ENCODE results near the gene SIGLEC14. TPM values are rescaled to one million over a fixed set of nuclear protein-coding genes. Genes with fewer than 3 reads are reported as not detected.

SIGLEC14 gene
- polyA plus RNA-seq, 1 of the 3 experiments (the other 2 are of a cell fraction) = 0.03 TPM

- no peak for TF ChIP-seq USF2 (IDR thresholded peaks at IDR 0.05; ENCODE audit: borderline replicate concordance, low read depth, low read length)
Observed at GRCh38 chr19:51694318-51695085, 47.9 kb upstream of the SIGLEC14 start (continued).

GRCh38 chr19:51693819-51694218 is 47.2 kb upstream of the SIGLEC14 start:
- H3K36me3 ChIP-seq (replicated peaks in 1 of 2; ENCODE audit: control insufficient read depth in 1 of 2, insufficient read depth in 2 of 2, low read length in 1 of 2) = peaks cover 29 to 43% of the 10 kb centered on the region in 2 experiments
- peak overlapping the region; percentile 19; the same call in 1 of the 2 replicates for H3K4me2 ChIP-seq

GRCh38 chr19:51693260-51693659 is 46.6 kb upstream of the SIGLEC14 start, which contains the start of gene SPACA6:
Gene SPACA6, plus strand, starts transcription at chr19:51693330. Its CDS starts 197 bp downstream, at chr19:51693527.
- ChIA-PET POLR2A (no interaction called here), CTCF (no interaction called here)
- Histone ChIP-seq H3F3A (replicated peaks; ENCODE audit: insufficient read depth) (peaks cover 10% of the 10 kb centered on the region), H3K36me3 (replicated peaks in 1 of 2; ENCODE audit: control insufficient read depth in 1 of 2, insufficient read depth in 2 of 2, low read length in 1 of 2) (peaks cover 23 to 43% of the 10 kb centered on the region in 2 experiments), H3K4me2 (peak within 1 kb of the TSS; percentile 99), H3K27me3 (ENCODE audit: insufficient read depth) (no peaks in the 10 kb centered on the region), H4K20me1 (ENCODE audit: insufficient read depth) (peaks cover 71% of the 10 kb centered on the region), H3K4me3 (ENCODE audit: low read depth in 2 of 2, low read length in 1 of 2) (peak within 1 kb of the TSS in 1 of 2 experiments; percentile 98; a peak in 1 of 4 replicates), H3K9me3 (no peaks in the 10 kb centered on the region), H3K79me2 (ENCODE audit: insufficient read depth) (peaks cover 94% of the 10 kb centered on the region), H3K9me2 (no peaks in the 10 kb centered on the region), H3K27ac (ENCODE audit: low read depth in 2 of 2, low read length in 1 of 2) (peak within 1 kb of the TSS in 1 of 2 experiments; percentile 15; a peak in 1 of 4 replicates), H2AFZ (ENCODE audit: low read depth) (no peak within 1 kb of the TSS), H3K9ac (peak within 1 kb of the TSS; percentile 36; the same call in 1 of the 2 replicates), H3K4me1 (ENCODE audit: control insufficient read depth in 1 of 2, insufficient read depth in 2 of 2, low read depth in 1 of 2, low read length in 1 of 2) (peaks cover 5 to 13% of the 10 kb centered on the region in 2 experiments; a peak in 2 of 4 replicates)
- peak; percentile 3 for DNase-seq
- TF ChIP-seq ELF1 (IDR thresholded peaks at IDR 0.05) (no peak), ZBTB33 (IDR thresholded peaks at IDR 0.05; ENCODE audit: borderline replicate concordance, low read depth) (no peak), YY1 (IDR thresholded peaks at IDR 0.05; ENCODE audit: low read depth) (no peak), EZH2phosphoT487 (IDR thresholded peaks at IDR 0.05; ENCODE audit: borderline replicate concordance, low read depth) (no peak), TCF12 (IDR thresholded peaks at IDR 0.05) (no peak), IRF3 (IDR thresholded peaks at IDR 0.05; ENCODE audit: low read depth, low read length) (no peak), SMC3 (IDR thresholded peaks at IDR 0.05; ENCODE audit: low read depth, low read length) (no peak), RAD21 (IDR thresholded peaks at IDR 0.05; ENCODE audit: low read length) (no peak), EP300 (IDR thresholded peaks at IDR 0.05; ENCODE audit: borderline replicate concordance in 1 of 2, low read depth in 1 of 2, low read length in 1 of 2) (no peak), REST (IDR thresholded peaks at IDR 0.05; ENCODE audit: low read depth, low read length) (no peak), NFIC (IDR thresholded peaks at IDR 0.05; ENCODE audit: borderline replicate concordance) (no peak), CHD2 (IDR thresholded peaks at IDR 0.05; ENCODE audit: low read length, partially characterized antibody) (no peak), TEAD4 (IDR thresholded peaks at IDR 0.05; ENCODE audit: borderline replicate concordance, insufficient read depth) (no peak)
- 89% methylated on average over 7 of the region's 8 CpGs for WGBS (ENCODE audit: low lambda C conversion rate)

More at GRCh38 chr19:51693819-51694218, 47.2 kb upstream of the SIGLEC14 start:
- no peak overlapping the region for H3K9ac ChIP-seq
- peaks cover 14% of the 10 kb centered on the region for H3F3A ChIP-seq (replicated peaks; ENCODE audit: insufficient read depth)
- 69% methylated on average over 2 of the region's 2 CpGs for whole genome bisulfite sequencing (ENCODE audit: low lambda C conversion rate)
- CTCF ChIA-PET = no interaction called here
- H3K9me2 ChIP-seq = no peaks in the 10 kb centered on the region
- no peak overlapping the region for H3K27ac ChIP-seq (ENCODE audit: low read depth in 2 of 2, low read length in 1 of 2)
- no peak for TF ChIP-seq JUND (IDR thresholded peaks at IDR 0.05)
- TF ChIP-seq ELF1 (IDR thresholded peaks at IDR 0.05) = no peak
- no peak overlapping the region for H3K4me3 ChIP-seq (ENCODE audit: low read depth in 2 of 2, low read length in 1 of 2)
- H4K20me1 ChIP-seq (ENCODE audit: insufficient read depth) = peaks cover 76% of the 10 kb centered on the region
- no peak overlapping the region for H2AFZ ChIP-seq (ENCODE audit: low read depth)
- POLR2A ChIA-PET = no interaction called here
- H3K27me3 ChIP-seq (ENCODE audit: insufficient read depth) = no peaks in the 10 kb centered on the region
- DNase-seq = no peak
- H3K4me1 ChIP-seq (ENCODE audit: control insufficient read depth in 1 of 2, insufficient read depth in 2 of 2, low read depth in 1 of 2, low read length in 1 of 2) = peaks cover 5 to 13% of the 10 kb centered on the region in 2 experiments; a peak in 2 of 4 replicates
- H3K79me2 ChIP-seq (ENCODE audit: insufficient read depth) = peaks cover 95% of the 10 kb centered on the region
- H3K9me3 ChIP-seq = no peaks in the 10 kb centered on the region

All from SK-N-SH (cell line).